OCI-M2 (cell line): ENCODE data around the gene ATXN7L3.

ENCODE experiments used
- DNase-seq: peaks from one replicate; lab custom pipeline; 2025; ENCODE audit not compliant: unreplicated experiment; lab: John Stamatoyannopoulos, UW

Gene ATXN7L3

GRCh38 chr17:44202756-44203155 lies 3.1 kb upstream of the ATXN7L3 start:
- DNase-seq = no peak

- no peak for DNase-seq
These were observed 933 bp upstream of the ATXN7L3 start for GRCh38 chr17:44200478-44201155.

GRCh38 chr17:44198721-44199552 lies 747 bp downstream of the ATXN7L3 start:
- no peak for DNase-seq

GRCh38 chr17:44197980-44198720 lies 1.5 kb downstream of the ATXN7L3 start:
- DNase-seq = no peak

GRCh38 chr17:44197107-44197506 lies 2.6 kb downstream of the ATXN7L3 start:
- DNase-seq = no peak

- no peak for DNase-seq
These were observed 6.2 kb downstream of the ATXN7L3 start for GRCh38 chr17:44193326-44194084.

- DNase-seq = no peak
These were observed 6.9 kb downstream of the ATXN7L3 start for GRCh38 chr17:44192750-44193149.

GRCh38 chr17:44191941-44192496 lies 7.7 kb downstream of the ATXN7L3 start:
- no peak for DNase-seq

- DNase-seq = no peak
These were observed 8.3 kb downstream of the ATXN7L3 start for GRCh38 chr17:44191369-44191768.

GRCh38 chr17:44190481-44190880 lies 9.2 kb downstream of the ATXN7L3 start:
- no peak for DNase-seq

- no peak for DNase-seq
These were observed 10.9 kb downstream of the ATXN7L3 start for GRCh38 chr17:44188576-44189403.

- no peak for DNase-seq
These were observed 12.4 kb downstream of the ATXN7L3 start for GRCh38 chr17:44187131-44187899.

GRCh38 chr17:44186307-44187130 lies 13.2 kb downstream of the ATXN7L3 start, which contains the start of gene TMUB2:
TMUB2 (plus strand) TSS chr17:44186972; CDS start chr17:44187709, 737 bp downstream.
- peak; percentile 90 for DNase-seq

- DNase-seq = no peak
These were observed 15.4 kb downstream of the ATXN7L3 start for GRCh38 chr17:44184212-44184810.

GRCh38 chr17:44183024-44183423 lies 16.7 kb downstream of the ATXN7L3 start:
- DNase-seq = no peak

GRCh38 chr17:44178133-44178532 lies 21.6 kb downstream of the ATXN7L3 start:
- DNase-seq = no peak

- DNase-seq = no peak
These were observed 22.0 kb downstream of the ATXN7L3 start for GRCh38 chr17:44177640-44178039.
